MM.1S (cell line): ENCODE data around the gene DAP.

Experiments
- DNase-seq: peaks from one replicate; pipeline ENCODE4 v3.0.0-alpha.2; 2015
- H2AFZ ChIP-seq: fragments of 300-600 bp; sonication (generic); 2 replicates; pipeline ENCODE4 v1.6.0; 2016; ENCODE audit warnings: antibody characterized with exemption, low read length
- H3F3A ChIP-seq: fragments of 300-600 bp; sonication (generic); 2 replicates; pipeline ENCODE4 v1.6.1; 2016; ENCODE audit warnings: mild to moderate bottlenecking, antibody characterized with exemption, low read length, moderate library complexity, mixed read lengths; ENCODE audit not compliant: insufficient read depth
- H3K27ac ChIP-seq: fragments of 300-600 bp; sonication (generic); 2 replicates; pipeline ENCODE4 v1.5.1; 2016; ENCODE audit warnings: mild to moderate bottlenecking, low read length
- H3K27me3 ChIP-seq: fragments of 300-600 bp; sonication (generic); replicated peaks from 2 replicates; pipeline ENCODE4 v1.6.0; 2016; ENCODE audit warnings: low read length; ENCODE audit not compliant: insufficient read depth
- H3K36me3 ChIP-seq: fragments of 300-600 bp; sonication (generic); replicated peaks from 2 replicates; pipeline ENCODE4 v1.6.1; 2016; ENCODE audit warnings: mild to moderate bottlenecking, low read length, mixed read lengths; ENCODE audit not compliant: insufficient read depth
- H3K4me1 ChIP-seq: fragments of 300-600 bp; sonication (generic); 2 replicates; pipeline ENCODE4 v1.6.1; 2016; ENCODE audit warnings: low read length, mixed read lengths
- H3K4me2 ChIP-seq: fragments of 300-600 bp; sonication (generic); 2 replicates; pipeline ENCODE4 v1.6.0; 2016; ENCODE audit warnings: low read depth, low read length
- H3K4me3 ChIP-seq: fragments of 300-600 bp; sonication (generic); 2 replicates; pipeline ENCODE4 v1.5.1; 2016; ENCODE audit warnings: low read length, mixed read lengths
- H3K79me2 ChIP-seq: fragments of 300-600 bp; sonication (generic); 2 replicates; pipeline ENCODE4 v1.6.1; 2016; ENCODE audit warnings: mixed run types, low read length, mixed read lengths
- H3K9ac ChIP-seq: fragments of 300-600 bp; sonication (generic); 2 replicates; pipeline ENCODE4 v1.6.1; 2016; ENCODE audit warnings: low read length, mixed read lengths
- H3K9me2 ChIP-seq: fragments of 300-600 bp; sonication (generic); replicated peaks from 2 replicates; pipeline ENCODE4 v1.6.1; 2016; ENCODE audit warnings: mild to moderate bottlenecking, low read length, mixed read lengths; ENCODE audit not compliant: insufficient read depth
- H3K9me3 ChIP-seq: fragments of 300-600 bp; sonication (generic); replicated peaks from 2 replicates; pipeline ENCODE4 v1.6.1; 2016; ENCODE audit warnings: mild to moderate bottlenecking, low read length, mixed read lengths; ENCODE audit not compliant: insufficient read depth
- H4K20me1 ChIP-seq: fragments of 300-600 bp; sonication (generic); 2 replicates; pipeline ENCODE4 v1.6.1; 2016; ENCODE audit warnings: mild to moderate bottlenecking, low read length, moderate library complexity, mixed read lengths; ENCODE audit not compliant: insufficient read depth
- CTCF ChIP-seq: fragments of 300-600 bp; sonication (generic); IDR thresholded peaks from 2 replicates; pipeline ENCODE4 v1.5.1; 2016; ENCODE audit warnings: antibody characterized with exemption, low read length, mixed read lengths
- EZH2 ChIP-seq: fragments of 300-600 bp; sonication (generic); optimal IDR thresholded peaks from 2 replicates; pipeline ENCODE3; 2017; ENCODE audit warnings: low read depth, mild to moderate bottlenecking, antibody characterized with exemption, low read length, mixed read lengths
- EZH2phosphoT487 ChIP-seq: fragments of 300-600 bp; sonication (generic); IDR thresholded peaks from 2 replicates; pipeline ENCODE4 v1.6.1; 2018; ENCODE audit warnings: antibody characterized with exemption, low read length

The DAP gene

GRCh38 chr5:10728679-10729078, 32.4 kb downstream of the DAP start:
- no peak for TF ChIP-seq CTCF
- TF ChIP-seq EZH2 = no peak
- TF ChIP-seq EZH2phosphoT487 = no peak
- Histone ChIP-seq H3K9me2 (no peaks in the 10 kb centered on the region), H3K9me3 (no peaks in the 10 kb centered on the region), H3K4me3 (no peak overlapping the region), H3K4me1 (no peaks in the 10 kb centered on the region), H3K4me2 (no peak overlapping the region), H4K20me1 (no peaks in the 10 kb centered on the region), H3K36me3 (no peaks in the 10 kb centered on the region), H3K79me2 (no peaks in the 10 kb centered on the region), H3K27ac (no peak overlapping the region), H3F3A (no peaks in the 10 kb centered on the region), H3K9ac (no peak overlapping the region), H2AFZ (no peak overlapping the region), H3K27me3 (no peaks in the 10 kb centered on the region)
- DNase-seq = no peak

GRCh38 chr5:10727861-10728260, 33.2 kb downstream of the DAP start:
- H3K79me2 ChIP-seq = no peaks in the 10 kb centered on the region
- no peaks in the 10 kb centered on the region for H3F3A ChIP-seq
- no peak overlapping the region for H3K4me2 ChIP-seq
- no peak overlapping the region for H3K4me3 ChIP-seq
- H3K27ac ChIP-seq = no peak overlapping the region
- H3K27me3 ChIP-seq = no peaks in the 10 kb centered on the region
- H2AFZ ChIP-seq = no peak overlapping the region
- no peaks in the 10 kb centered on the region for H3K36me3 ChIP-seq
- H3K9me3 ChIP-seq = no peaks in the 10 kb centered on the region
- H3K9me2 ChIP-seq = no peaks in the 10 kb centered on the region
- H3K4me1 ChIP-seq = no peaks in the 10 kb centered on the region
- H3K9ac ChIP-seq = no peak overlapping the region
- TF ChIP-seq EZH2phosphoT487 (no peak), CTCF (no peak), EZH2 (no peak)
- no peak for DNase-seq
- H4K20me1 ChIP-seq = no peaks in the 10 kb centered on the region

- H3F3A ChIP-seq = no peaks in the 10 kb centered on the region
- no peak for DNase-seq
- no peaks in the 10 kb centered on the region for H4K20me1 ChIP-seq
- TF ChIP-seq EZH2phosphoT487 = no peak
- no peak for TF ChIP-seq CTCF
- no peak for TF ChIP-seq EZH2
- H3K9me2 ChIP-seq = no peaks in the 10 kb centered on the region
- H3K4me3 ChIP-seq = no peak overlapping the region
- no peak overlapping the region for H3K9ac ChIP-seq
- no peak overlapping the region for H2AFZ ChIP-seq
- H3K79me2 ChIP-seq = no peaks in the 10 kb centered on the region
- H3K27me3 ChIP-seq = no peaks in the 10 kb centered on the region
- H3K27ac ChIP-seq = no peak overlapping the region
- no peaks in the 10 kb centered on the region for H3K4me1 ChIP-seq
- no peaks in the 10 kb centered on the region for H3K9me3 ChIP-seq
- H3K4me2 ChIP-seq = no peak overlapping the region
- no peaks in the 10 kb centered on the region for H3K36me3 ChIP-seq
These were observed 34.0 kb downstream of the DAP start for GRCh38 chr5:10726913-10727517.
